Measurements from ENCODE around the gene ZNF107. TPM values are rescaled to one million over a fixed set of nuclear protein-coding genes. Genes with fewer than 3 reads are reported as not detected.

The ZNF107 gene
- total and polyA plus RNA-seq, 4 donors: 0.60 to 4.9 (median 1.4) TPM

- H3K9ac ChIP-seq (ENCODE audit: low read depth in 1 of 2, low read length in 2 of 2): peak overlapping the region in 1 of 2 donors; percentile 50
- peak overlapping the region; percentile 74 to 87 (median 80) for H3K4me3 ChIP-seq (ENCODE audit: low read depth in 1 of 3, low read length in 3 of 3)
- no peak overlapping the region for H3K27ac ChIP-seq (ENCODE audit: low read depth in 1 of 2, low read length in 2 of 2)
- H3K9me3 ChIP-seq (ENCODE audit: control insufficient read depth in 4 of 4, low read length in 3 of 4): no peaks in the 10 kb centered on the region
- H3K27me3 ChIP-seq (ENCODE audit: control insufficient read depth in 4 of 4, insufficient read depth in 4 of 4, low read length in 3 of 4): no peaks in the 10 kb centered on the region
- TF ChIP-seq HNF4A (conservative IDR thresholded peaks at IDR 0.05): no peak
- TF ChIP-seq YY1 (IDR thresholded peaks at IDR 0.05): no peak
- no peak for TF ChIP-seq NR2F2 (IDR thresholded peaks at IDR 0.05)
- no peak for TF ChIP-seq RXRA (IDR thresholded peaks at IDR 0.05)
- no peak for TF ChIP-seq CTCF (IDR thresholded peaks at IDR 0.05; ENCODE audit: low read depth, low read length, missing input control)
- TF ChIP-seq ZBTB33 (IDR thresholded peaks at IDR 0.05): no peak
- no peak for TF ChIP-seq ATF3 (IDR thresholded peaks at IDR 0.05)
- no peak for TF ChIP-seq SP1 (IDR thresholded peaks at IDR 0.05)
- no peak for TF ChIP-seq TAF1 (conservative IDR thresholded peaks at IDR 0.05)
- no peak for TF ChIP-seq FOXA2 (IDR thresholded peaks at IDR 0.05)
- TF ChIP-seq FOXA1 (IDR thresholded peaks at IDR 0.05): no peak
- no peak for TF ChIP-seq MAX (IDR thresholded peaks at IDR 0.05)
- TF ChIP-seq HNF4G (IDR thresholded peaks at IDR 0.05): no peak
- TF ChIP-seq JUND (IDR thresholded peaks at IDR 0.05): no peak
- no peak for TF ChIP-seq RAD21 (IDR thresholded peaks at IDR 0.05)
- TF ChIP-seq REST (IDR thresholded peaks at IDR 0.05): no peak
- WGBS: 83% methylated on average over 2 of the region's 2 CpGs
- H3K4me1 ChIP-seq (ENCODE audit: control insufficient read depth in 4 of 4, insufficient read depth in 4 of 4, low read length in 3 of 4): peaks cover 0 to 7% (median 4%) of the 10 kb centered on the region in 4 donors
- DNase-seq (ENCODE audit: low spot score): no peak
- H3K36me3 ChIP-seq (ENCODE audit: control insufficient read depth in 4 of 4, insufficient read depth in 3 of 4, low read depth in 1 of 4, low read length in 3 of 4): peaks cover 0 to 5% (median 0%) of the 10 kb centered on the region in 4 donors
Measured at GRCh38 chr7:64666663-64667050, 724 bp downstream of the ZNF107 start.

GRCh38 chr7:64667311-64667710, 1.4 kb downstream of the ZNF107 start:
- peaks cover 0 to 7% (median 4%) of the 10 kb centered on the region in 4 donors for H3K4me1 ChIP-seq (ENCODE audit: control insufficient read depth in 4 of 4, insufficient read depth in 4 of 4, low read length in 3 of 4)
- H3K9me3 ChIP-seq (ENCODE audit: control insufficient read depth in 4 of 4, low read length in 3 of 4): no peaks in the 10 kb centered on the region
- H3K36me3 ChIP-seq (ENCODE audit: control insufficient read depth in 4 of 4, insufficient read depth in 3 of 4, low read depth in 1 of 4, low read length in 3 of 4): peaks cover 0 to 5% (median 0%) of the 10 kb centered on the region in 4 donors
- no peak overlapping the region for H3K9ac ChIP-seq (ENCODE audit: low read depth in 1 of 2, low read length in 2 of 2)
- no peak for DNase-seq (ENCODE audit: low spot score)
- no peaks in the 10 kb centered on the region for H3K27me3 ChIP-seq (ENCODE audit: control insufficient read depth in 4 of 4, insufficient read depth in 4 of 4, low read length in 3 of 4)
- no peak overlapping the region for H3K27ac ChIP-seq (ENCODE audit: low read depth in 1 of 2, low read length in 2 of 2)
- TF ChIP-seq YY1 (IDR thresholded peaks at IDR 0.05): no peak
- no peak for TF ChIP-seq REST (IDR thresholded peaks at IDR 0.05)
- no peak for TF ChIP-seq HNF4A (conservative IDR thresholded peaks at IDR 0.05)
- no peak for TF ChIP-seq MAX (IDR thresholded peaks at IDR 0.05)
- no peak for TF ChIP-seq SP1 (IDR thresholded peaks at IDR 0.05)
- TF ChIP-seq TAF1 (conservative IDR thresholded peaks at IDR 0.05): no peak
- no peak for TF ChIP-seq EGR1 (IDR thresholded peaks at IDR 0.05; ENCODE audit: low read depth in 2 of 2)
- no peak for TF ChIP-seq JUND (IDR thresholded peaks at IDR 0.05)
- TF ChIP-seq FOXA2 (IDR thresholded peaks at IDR 0.05): no peak
- WGBS: 73% methylated on average over 2 of the region's 2 CpGs
- H3K4me3 ChIP-seq (ENCODE audit: low read depth in 1 of 3, low read length in 3 of 3): no peak overlapping the region

All from liver (tissue), 9 donors.